Transverse colon (tissue), 4 donors: Measurements from ENCODE around the gene CREB5. TPM values are rescaled to one million over a fixed set of nuclear protein-coding genes. Genes with fewer than 3 reads are reported as not detected.

ENCODE experiments used
- DNase-seq: peaks from one replicate; pipeline ENCODE4 v3.0.0-alpha.2; 2019
- H3K27ac ChIP-seq, 4 donors: fragments of 200-600 bp; sonication (generic); 2 replicates each; pipeline ENCODE4 v1.5.1; 2016 to 2018; ENCODE audit warnings: inconsistent platforms in 4 of 4
- H3K27me3 ChIP-seq: fragments of 200-600 bp; sonication (generic); 2 replicates; pipeline ENCODE4 v1.5.1; 2017; ENCODE audit warnings: inconsistent platforms
- H3K36me3 ChIP-seq, 4 donors: fragments of 200-600 bp; sonication (generic); 2 replicates each; pipeline ENCODE4 v1.5.1; 2017 to 2019; ENCODE audit warnings: inconsistent platforms in 4 of 4
- H3K4me1 ChIP-seq, 4 donors: fragments of 200-600 bp; sonication (generic); 2 replicates each; pipeline ENCODE4 v1.5.1; 2017 to 2020; ENCODE audit warnings: inconsistent platforms in 4 of 4
- H3K4me3 ChIP-seq, 4 donors: fragments of 200-600 bp; sonication (generic); 1 replicate in 1 of 4; 2 replicates in 3 of 4; pipeline versions ENCODE4 v1.5.1 to v1.6.1; 2017 to 2019; ENCODE audit warnings: inconsistent platforms in 4 of 4
- H3K9me3 ChIP-seq, 2 donors: fragments of 200-600 bp; sonication (generic); 2 replicates each; pipeline ENCODE4 v1.5.1; 2017 to 2019; ENCODE audit warnings: inconsistent platforms in 2 of 2
- CTCF ChIP-seq, 5 experiments: fragments of 200-600 bp in 3 of 5; fragments of 450-650 bp in 2 of 5; sonication (generic) in 3 of 5; IDR thresholded peaks; 1 replicate in 2 of 5; 2 replicates in 3 of 5; pipeline ENCODE4 v1.5.1; 2016 to 2017; ENCODE audit warnings: antibody characterized with exemption in 5 of 5, inconsistent platforms in 3 of 5, mild to moderate bottlenecking in 2 of 5, moderate library complexity in 1 of 5
- EP300 ChIP-seq: sonication (generic); formaldehyde crosslinking; IDR thresholded peaks from one replicate; pipeline ENCODE4 v1.6.1; 2017; ENCODE audit warnings: antibody characterized with exemption, low read depth
- POLR2A ChIP-seq: fragments of 450-650 bp; IDR thresholded peaks from one replicate; pipeline ENCODE4 v1.6.1; 2016; ENCODE audit warnings: antibody characterized with exemption, mild to moderate bottlenecking, moderate library complexity
- POLR2AphosphoS5 ChIP-seq, 3 donors: sonication (generic); formaldehyde crosslinking; IDR thresholded peaks; one replicate each; pipeline ENCODE4 v1.6.1; 2016; ENCODE audit warnings: antibody characterized with exemption in 3 of 3
- WGBS, 2 donors: methylation state at CpG; one replicate each; pipeline ENCODE4 v1.1.5; 2018; ENCODE audit warnings: low coverage in 1 of 2; 5-methylcytosine and 5-hydroxymethylcytosine counted together
- in situ Hi-C, 4 donors: fragments of 200-750 bp; cut with MboI; loops; one replicate each; pipeline versions ENCODE4 v1.15.0 to v1.15.1; 2017; ENCODE audit warnings: low sequenced_read_pairs in 3 of 4, low pct_ligation_motif_present in 1 of 4, low pct_unique_long_range_greater_than_20kb in 1 of 4
- intact Hi-C: fragments of 100-400 bp; cut with DNase I; formaldehyde crosslinking; loops from one replicate; pipeline ENCODE4 v1.15.1; 2023; ENCODE audit warnings: low total_unique reads
- total RNA-seq, 4 donors: library from RNA; depleted of rRNA; stranded (reverse); fragments of >200 nt; gene quantifications; one replicate each; pipeline ENCODE4 v1.1.0, GENCODE V29; 2016

The CREB5 gene
- total RNA-seq, 4 donors from 2014 or later: 3.0 to 12.2 (median 7.0) TPM

GRCh38 chr7:28560767-28561166 lies 148.4 kb downstream of the CREB5 start:
- in situ Hi-C loops (no loop called here), intact Hi-C loops (no loop called here)
- peaks cover 51% of the 10 kb centered on the region for H3K27me3 ChIP-seq
- WGBS, 2 donors: 55% methylated on average over 26 of the region's 38 CpGs; no CpG with 5 or more reads in 1 of the 2 donors
- H3K4me1 ChIP-seq: no peaks in the 10 kb centered on the region
- no peak overlapping the region for H3K27ac ChIP-seq
- no peak overlapping the region for H3K4me3 ChIP-seq
- H3K9me3 ChIP-seq: no peaks in the 10 kb centered on the region
- DNase-seq: no peak
- TF ChIP-seq CTCF (IDR thresholded peaks at IDR 0.05): no peak
- no peak for TF ChIP-seq POLR2AphosphoS5 (IDR thresholded peaks at IDR 0.05)
- TF ChIP-seq EP300: no peak
- no peak for TF ChIP-seq POLR2A
- no peaks in the 10 kb centered on the region for H3K36me3 ChIP-seq

- DNase-seq: no peak
- in situ Hi-C loops: no loop called here
- WGBS, 2 donors: 67 to 68% methylated on average over 3 of the region's 3 CpGs
- no peak overlapping the region for H3K4me3 ChIP-seq
- H3K27me3 ChIP-seq: peaks cover 31% of the 10 kb centered on the region
- no peak overlapping the region for H3K27ac ChIP-seq
- H3K9me3 ChIP-seq: no peaks in the 10 kb centered on the region
- intact Hi-C loops: no loop called here
- no peaks in the 10 kb centered on the region for H3K36me3 ChIP-seq
- no peaks in the 10 kb centered on the region for H3K4me1 ChIP-seq
- TF ChIP-seq EP300: no peak
Measured at GRCh38 chr7:28564033-28564432, 151.7 kb downstream of the CREB5 start.

DNA sequence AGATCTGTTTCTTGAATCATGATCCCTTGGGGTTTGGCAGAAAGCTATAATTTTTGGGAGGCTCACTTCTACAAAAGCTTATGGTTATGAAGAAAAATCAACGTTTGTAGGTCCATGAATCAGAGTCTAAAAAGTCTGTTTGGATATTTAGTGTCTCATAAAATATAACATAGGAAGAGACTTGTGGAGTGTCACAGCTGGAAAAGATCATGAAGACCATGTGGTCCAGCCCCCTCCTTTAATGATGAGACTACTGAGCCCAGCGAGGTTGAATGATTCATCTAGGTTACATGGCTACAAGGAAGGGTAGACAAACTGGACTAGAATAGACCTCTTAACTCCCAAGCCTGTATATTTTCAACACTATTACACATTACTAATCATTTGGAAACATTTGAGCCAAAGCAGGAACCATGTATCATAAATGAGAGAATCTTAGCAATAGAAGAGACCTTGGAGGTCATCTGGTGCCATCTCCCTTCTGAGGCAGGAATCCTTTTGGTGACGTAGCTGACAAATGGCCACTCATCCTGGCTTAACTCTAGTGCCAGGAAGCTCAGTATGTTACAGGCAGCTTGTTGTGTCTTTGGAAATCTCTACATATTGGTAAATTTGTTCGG lies 152.5 kb downstream of the CREB5 start:
- intact Hi-C loops: no loop called here
- Histone ChIP-seq H3K27ac (no peak overlapping the region), H3K27me3 (peaks cover 29% of the 10 kb centered on the region), H3K4me1 (no peaks in the 10 kb centered on the region), H3K9me3 (no peaks in the 10 kb centered on the region), H3K4me3 (no peak overlapping the region), H3K36me3 (no peaks in the 10 kb centered on the region)
- TF ChIP-seq POLR2A (no peak), POLR2AphosphoS5 (IDR thresholded peaks at IDR 0.05) (no peak), CTCF (IDR thresholded peaks at IDR 0.05) (no peak), EP300 (no peak)
- no peak for DNase-seq
- in situ Hi-C loops: no loop called here
- WGBS, 2 donors: 58 to 100% methylated on average over 1 to 4 of the region's 4 CpGs

- H3K4me1 ChIP-seq: no peaks in the 10 kb centered on the region
- H3K27me3 ChIP-seq: peaks cover 31% of the 10 kb centered on the region
- no peaks in the 10 kb centered on the region for H3K36me3 ChIP-seq
- no peak overlapping the region for H3K4me3 ChIP-seq
- no peaks in the 10 kb centered on the region for H3K9me3 ChIP-seq
- intact Hi-C loops: no loop called here
- in situ Hi-C loops: no loop called here
- 14 to 30% methylated on average over 1 of the region's 1 CpG for WGBS, 2 donors
- no peak for DNase-seq
- TF ChIP-seq POLR2AphosphoS5 (IDR thresholded peaks at IDR 0.05): no peak
- TF ChIP-seq CTCF (IDR thresholded peaks at IDR 0.05): no peak
- no peak for TF ChIP-seq POLR2A
- TF ChIP-seq EP300: no peak
- no peak overlapping the region for H3K27ac ChIP-seq
Measured at GRCh38 chr7:28565980-28566379, 153.7 kb downstream of the CREB5 start.
